Osteoblast (primary cell): Measurements from ENCODE around the gene LRRC30. TPM values are rescaled to one million over a fixed set of nuclear protein-coding genes. Genes with fewer than 3 reads are reported as not detected.
"Not testable (repeated sequence)": the region's sequence is repeated elsewhere in the genome, so short reads cannot be mapped to it uniquely, and the experiment has no call there.

Source experiments
- DNase-seq: peaks from one replicate; pipeline ENCODE4 v3.0.0; 2011; ENCODE audit warnings: low spot score, mixed read lengths; ENCODE audit not compliant: insufficient read length; ENCODE audit errors: missing footprints
- H2AFZ ChIP-seq: 2 replicates; pipeline ENCODE4 v1.6.0; 2011; ENCODE audit warnings: mild to moderate bottlenecking, low read length
- H3K27ac ChIP-seq: 2 replicates; pipeline ENCODE4 v1.5.1; 2011; ENCODE audit warnings: mild to moderate bottlenecking, low read depth, low read length, moderate library complexity
- H3K27me3 ChIP-seq: 2 replicates; pipeline ENCODE4 v1.6.0; 2012; ENCODE audit warnings: mild to moderate bottlenecking, control low read depth, inconsistent platforms, low read length, moderate library complexity; ENCODE audit not compliant: insufficient read depth
- H3K36me3 ChIP-seq: 2 replicates; pipeline ENCODE4 v1.5.1; 2011; ENCODE audit warnings: mild to moderate bottlenecking, low read length, control low read depth, moderate library complexity; ENCODE audit not compliant: insufficient read depth
- H3K4me1 ChIP-seq: 2 replicates; pipeline ENCODE4 v1.5.1; 2011; ENCODE audit warnings: mild to moderate bottlenecking, low read length, control low read depth, moderate library complexity; ENCODE audit not compliant: insufficient read depth
- H3K4me2 ChIP-seq: 2 replicates; pipeline ENCODE4 v1.6.0; 2011; ENCODE audit warnings: mild to moderate bottlenecking, low read length; ENCODE audit not compliant: insufficient read depth
- H3K4me3 ChIP-seq: fragments of 200-600 bp; sonication (generic); 3 replicates; pipeline ENCODE4 v1.5.1; 2012; ENCODE audit warnings: mild to moderate bottlenecking, low read length, inconsistent platforms; ENCODE audit not compliant: insufficient read depth
- H3K79me2 ChIP-seq: 2 replicates; pipeline ENCODE4 v1.6.0; 2012; ENCODE audit warnings: mild to moderate bottlenecking, low read length, control low read depth, inconsistent platforms; ENCODE audit not compliant: insufficient read depth
- H3K9me3 ChIP-seq: 2 replicates; pipeline ENCODE4 v1.5.1; 2011; ENCODE audit warnings: low read depth, low read length, control low read depth
- H4K20me1 ChIP-seq: 2 replicates; pipeline ENCODE4 v1.6.0; 2012; ENCODE audit warnings: mild to moderate bottlenecking, low read length, control low read depth; ENCODE audit not compliant: insufficient read depth
- total RNA-seq: library from RNA; depleted of rRNA; stranded (reverse); fragments of >200 nt; gene quantifications from 2 replicates; pipeline ENCODE4 v1.2.3, GENCODE V29; 2012
- TF ChIP-seq, protein P1 (sequence below): IDR thresholded peaks from 2 replicates; pipeline ENCODE4 v1.5.1; 2011; ENCODE audit warnings: mild to moderate bottlenecking, low read depth, low read length, moderate library complexity; ENCODE audit errors: extremely low read depth

LRRC30 gene
- total RNA-seq, 1 donor = not detected

DNA sequence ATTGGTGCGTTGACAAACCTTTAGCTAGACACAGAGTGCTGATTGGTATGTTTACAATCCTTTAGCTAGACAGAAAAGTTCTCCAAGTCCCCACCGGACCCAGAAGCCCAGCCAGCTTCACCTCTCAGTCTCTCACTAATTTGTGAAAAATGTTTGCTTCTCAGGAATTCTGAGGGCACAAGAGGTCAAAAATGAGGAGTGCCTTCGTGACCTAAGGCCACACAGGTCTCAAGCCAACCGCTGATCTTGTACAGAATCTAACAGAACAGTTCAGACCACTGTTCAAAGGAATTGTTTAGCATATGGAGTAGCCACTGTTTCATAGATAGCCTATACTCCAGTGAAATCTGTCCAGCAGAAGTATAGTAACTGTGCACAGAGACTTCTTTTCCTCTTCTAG, 29.8 kb upstream of the LRRC30 start:
- no peak overlapping the region for H3K27ac ChIP-seq
- DNase-seq = no peak
- TF ChIP-seq, protein P1, sequence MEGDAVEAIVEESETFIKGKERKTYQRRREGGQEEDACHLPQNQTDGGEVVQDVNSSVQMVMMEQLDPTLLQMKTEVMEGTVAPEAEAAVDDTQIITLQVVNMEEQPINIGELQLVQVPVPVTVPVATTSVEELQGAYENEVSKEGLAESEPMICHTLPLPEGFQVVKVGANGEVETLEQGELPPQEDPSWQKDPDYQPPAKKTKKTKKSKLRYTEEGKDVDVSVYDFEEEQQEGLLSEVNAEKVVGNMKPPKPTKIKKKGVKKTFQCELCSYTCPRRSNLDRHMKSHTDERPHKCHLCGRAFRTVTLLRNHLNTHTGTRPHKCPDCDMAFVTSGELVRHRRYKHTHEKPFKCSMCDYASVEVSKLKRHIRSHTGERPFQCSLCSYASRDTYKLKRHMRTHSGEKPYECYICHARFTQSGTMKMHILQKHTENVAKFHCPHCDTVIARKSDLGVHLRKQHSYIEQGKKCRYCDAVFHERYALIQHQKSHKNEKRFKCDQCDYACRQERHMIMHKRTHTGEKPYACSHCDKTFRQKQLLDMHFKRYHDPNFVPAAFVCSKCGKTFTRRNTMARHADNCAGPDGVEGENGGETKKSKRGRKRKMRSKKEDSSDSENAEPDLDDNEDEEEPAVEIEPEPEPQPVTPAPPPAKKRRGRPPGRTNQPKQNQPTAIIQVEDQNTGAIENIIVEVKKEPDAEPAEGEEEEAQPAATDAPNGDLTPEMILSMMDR = no peak
- H4K20me1 ChIP-seq = no peaks in the 10 kb centered on the region
- H3K9me3 ChIP-seq = no peaks in the 10 kb centered on the region
- H2AFZ ChIP-seq = no peak overlapping the region
- no peak overlapping the region for H3K4me3 ChIP-seq
- no peaks in the 10 kb centered on the region for H3K4me1 ChIP-seq
- no peaks in the 10 kb centered on the region for H3K79me2 ChIP-seq
- H3K4me2 ChIP-seq = no peak overlapping the region
- no peaks in the 10 kb centered on the region for H3K27me3 ChIP-seq
- H3K36me3 ChIP-seq = no peaks in the 10 kb centered on the region

GRCh38 chr18:7202169-7202568, 28.7 kb upstream of the LRRC30 start:
- H3K36me3 ChIP-seq = no peaks in the 10 kb centered on the region
- no peaks in the 10 kb centered on the region for H3K9me3 ChIP-seq
- H3K27ac ChIP-seq = no peak overlapping the region
- TF ChIP-seq, protein P1 = no peak
- no peak overlapping the region for H3K4me2 ChIP-seq
- H3K4me3 ChIP-seq = no peak overlapping the region
- no peak overlapping the region for H2AFZ ChIP-seq
- no peaks in the 10 kb centered on the region for H3K4me1 ChIP-seq
- no peaks in the 10 kb centered on the region for H4K20me1 ChIP-seq
- DNase-seq = no peak
- no peaks in the 10 kb centered on the region for H3K79me2 ChIP-seq
- no peaks in the 10 kb centered on the region for H3K27me3 ChIP-seq

GRCh38 chr18:7203601-7204000, 27.3 kb upstream of the LRRC30 start:
- not testable (repeated sequence) for H3K4me1 ChIP-seq, DNase-seq, H3K36me3 ChIP-seq, H4K20me1 ChIP-seq, H3K4me3 ChIP-seq, H3K4me2 ChIP-seq, H3K27ac ChIP-seq, H3K9me3 ChIP-seq, H2AFZ ChIP-seq, H3K79me2 ChIP-seq, H3K27me3 ChIP-seq

DNA sequence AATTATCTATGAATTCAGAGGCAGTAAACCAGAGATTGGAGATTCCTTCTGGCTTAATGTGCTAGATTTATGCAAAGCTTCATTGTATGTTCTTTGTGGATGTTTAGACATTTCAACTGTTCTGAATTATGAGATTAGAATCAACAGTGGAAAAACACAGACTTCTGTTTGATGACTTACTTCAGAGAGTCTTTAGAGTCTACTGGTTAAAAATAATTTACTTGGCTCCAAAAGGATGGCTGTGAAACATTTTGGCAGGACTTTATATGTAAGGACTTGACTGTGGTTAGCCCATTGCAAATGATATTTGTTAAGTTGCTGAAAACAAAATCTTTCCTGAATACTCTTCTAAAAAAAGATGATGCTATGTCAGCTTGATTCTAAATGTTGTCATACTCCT, 25.5 kb upstream of the LRRC30 start:
- H2AFZ ChIP-seq = no peak overlapping the region
- DNase-seq = no peak
- no peak overlapping the region for H3K4me2 ChIP-seq
- H4K20me1 ChIP-seq = no peaks in the 10 kb centered on the region
- H3K4me1 ChIP-seq = peaks cover 9% of the 10 kb centered on the region
- TF ChIP-seq, protein P1 = no peak
- no peaks in the 10 kb centered on the region for H3K36me3 ChIP-seq
- H3K79me2 ChIP-seq = no peaks in the 10 kb centered on the region
- no peak overlapping the region for H3K27ac ChIP-seq
- H3K9me3 ChIP-seq = no peaks in the 10 kb centered on the region
- H3K4me3 ChIP-seq = no peak overlapping the region
- H3K27me3 ChIP-seq = no peaks in the 10 kb centered on the region

DNA sequence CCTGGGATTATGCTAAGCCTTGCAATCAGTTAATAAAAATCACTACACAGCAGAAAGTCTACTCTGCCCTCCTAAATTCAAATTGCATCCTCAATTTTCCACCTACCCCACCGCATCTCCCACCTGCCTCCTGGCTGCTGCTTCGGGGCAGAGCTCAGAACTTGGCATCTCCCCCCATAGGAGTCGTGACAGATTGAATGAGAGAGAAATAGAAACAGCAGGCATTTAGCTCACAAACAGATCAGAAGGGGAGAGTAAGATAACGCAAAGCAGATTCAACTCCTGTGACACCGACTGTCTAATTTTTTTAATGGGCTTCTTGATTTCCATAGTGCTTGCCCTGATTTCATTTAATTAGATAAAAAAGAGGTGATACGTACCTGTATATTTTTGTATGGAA, 24.7 kb upstream of the LRRC30 start:
- no peak overlapping the region for H2AFZ ChIP-seq
- peak; percentile 26 for DNase-seq
- H3K4me2 ChIP-seq = no peak overlapping the region
- H3K4me1 ChIP-seq = peaks cover 9% of the 10 kb centered on the region
- H4K20me1 ChIP-seq = no peaks in the 10 kb centered on the region
- no peak overlapping the region for H3K27ac ChIP-seq
- no peak overlapping the region for H3K4me3 ChIP-seq
- TF ChIP-seq, protein P1 = no peak
- no peaks in the 10 kb centered on the region for H3K9me3 ChIP-seq
- no peaks in the 10 kb centered on the region for H3K79me2 ChIP-seq
- H3K27me3 ChIP-seq = no peaks in the 10 kb centered on the region
- no peaks in the 10 kb centered on the region for H3K36me3 ChIP-seq
